Karpas-422 (cell line): Measurements from ENCODE around the gene CD38. TPM values are rescaled to one million over a fixed set of nuclear protein-coding genes. Genes with fewer than 3 reads are reported as not detected.
"Not testable (repeated sequence)": the region's sequence is repeated elsewhere in the genome, so short reads cannot be mapped to it uniquely, and the experiment has no call there.

ENCODE experiments used
- DNase-seq: peaks from one replicate; pipeline ENCODE4 v3.0.0-alpha.2; 2015
- H2AFZ ChIP-seq: fragments of 200-600 bp; sonication (generic); 2 replicates; pipeline ENCODE4 v1.6.1; 2014; ENCODE audit warnings: antibody characterized with exemption, low read length, mixed read lengths
- H3K27ac ChIP-seq: fragments of 200-600 bp; sonication (generic); 2 replicates; pipeline ENCODE4 v1.5.1; 2014; ENCODE audit warnings: mild to moderate bottlenecking, low read length, moderate library complexity
- H3K27me3 ChIP-seq: fragments of 200-600 bp; sonication (generic); 2 replicates; pipeline ENCODE4 v1.6.1; 2014; ENCODE audit warnings: low read length, mixed read lengths
- H3K36me3 ChIP-seq: fragments of 200-600 bp; sonication (generic); 2 replicates; pipeline ENCODE4 v1.6.1; 2014; ENCODE audit warnings: low read length, mixed read lengths; ENCODE audit not compliant: insufficient read depth
- H3K4me1 ChIP-seq: fragments of 200-600 bp; sonication (generic); 2 replicates; pipeline ENCODE4 v1.6.1; 2014; ENCODE audit warnings: mild to moderate bottlenecking, low read length, mixed read lengths
- H3K4me2 ChIP-seq: fragments of 200-600 bp; sonication (generic); 2 replicates; pipeline ENCODE4 v1.6.1; 2014; ENCODE audit warnings: low read length, low read depth, mild to moderate bottlenecking; ENCODE audit not compliant: poor library complexity, severe bottlenecking
- H3K4me3 ChIP-seq: fragments of 200-600 bp; sonication (generic); 2 replicates; pipeline ENCODE4 v1.5.1; 2014; ENCODE audit warnings: mild to moderate bottlenecking, antibody characterized with exemption, low read length, mixed read lengths
- H3K79me2 ChIP-seq: fragments of 200-600 bp; sonication (generic); 2 replicates; pipeline ENCODE4 v1.6.1; 2014; ENCODE audit warnings: mild to moderate bottlenecking, low read length, mixed read lengths
- H3K9ac ChIP-seq: fragments of 200-600 bp; sonication (generic); 2 replicates; pipeline ENCODE4 v1.6.0; 2014; ENCODE audit warnings: low read length
- H3K9me2 ChIP-seq: fragments of 200-600 bp; sonication (generic), shearing (Covaris generic); replicated peaks from 2 replicates; pipeline ENCODE4 v1.6.0; 2014; ENCODE audit warnings: mild to moderate bottlenecking, low read length, moderate library complexity; ENCODE audit not compliant: insufficient read depth
- H3K9me3 ChIP-seq: fragments of 300-700, 200-600 bp; sonication (generic); 2 replicates; pipeline ENCODE4 v1.6.1; 2014; ENCODE audit warnings: low read length, mixed read lengths
- H4K20me1 ChIP-seq: fragments of 200-600 bp; sonication (generic); 2 replicates; pipeline ENCODE4 v1.6.1; 2014; ENCODE audit warnings: mild to moderate bottlenecking, antibody characterized with exemption, low read length, low read depth; ENCODE audit not compliant: insufficient read depth
- total RNA-seq: library from RNA; depleted of rRNA; stranded (reverse); fragments of >200 nt; shearing (Covaris generic); gene quantifications from 2 replicates; pipeline ENCODE4 v1.2.3, GENCODE V29; 2014; ENCODE audit warnings: low replicate concordance

CD38 gene
- total RNA-seq, 1 experiment from 2014 or later = 3.6 TPM

DNA sequence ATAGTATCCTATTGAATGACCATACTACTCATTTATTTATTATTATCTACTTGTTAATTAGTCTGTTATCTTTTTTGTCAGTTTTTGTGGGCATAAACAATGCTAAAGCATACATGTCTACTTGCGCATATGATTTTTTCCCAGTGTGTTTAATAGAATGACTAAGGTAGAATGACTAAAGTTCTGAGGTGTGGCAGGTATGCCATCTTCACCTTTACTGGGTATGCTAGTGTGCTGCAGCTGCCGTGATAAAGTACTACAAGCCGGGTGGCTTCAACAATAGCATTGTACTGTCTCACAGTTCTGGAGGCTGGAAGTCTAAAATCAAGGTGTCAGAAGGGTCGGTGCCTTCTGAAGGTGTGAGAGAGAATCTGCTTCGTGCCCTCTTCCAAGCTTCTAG is 19.2 kb downstream of the CD38 start:
- H3K27me3 ChIP-seq = no peaks in the 10 kb centered on the region
- no peaks in the 10 kb centered on the region for H4K20me1 ChIP-seq
- no peak overlapping the region for H3K4me2 ChIP-seq
- H3K9ac ChIP-seq = no peak overlapping the region
- no peaks in the 10 kb centered on the region for H3K9me2 ChIP-seq
- H3K4me3 ChIP-seq = no peak overlapping the region
- H3K9me3 ChIP-seq = no peaks in the 10 kb centered on the region
- H2AFZ ChIP-seq = no peak overlapping the region
- no peak for DNase-seq
- no peaks in the 10 kb centered on the region for H3K79me2 ChIP-seq
- no peak overlapping the region for H3K27ac ChIP-seq
- no peaks in the 10 kb centered on the region for H3K36me3 ChIP-seq
- peaks cover 15% of the 10 kb centered on the region for H3K4me1 ChIP-seq

DNA sequence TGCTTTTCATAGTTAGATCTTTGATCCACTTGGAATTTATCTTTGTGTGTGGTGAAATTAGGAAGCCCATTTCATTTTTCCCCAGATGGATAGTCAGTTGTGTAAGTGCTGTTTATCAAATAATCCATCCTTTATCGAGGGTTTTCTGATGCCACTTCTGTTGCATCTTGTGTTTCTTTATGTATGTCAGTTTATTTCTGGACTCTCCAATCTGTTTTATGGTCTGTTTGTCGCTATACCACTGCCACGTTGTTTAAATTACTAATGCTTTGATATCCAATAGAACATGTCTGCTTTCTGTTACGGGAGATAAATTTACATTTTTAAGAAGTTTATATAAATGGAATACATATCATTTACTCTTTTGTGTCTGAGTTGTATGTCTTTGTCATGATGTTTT is 21.0 kb downstream of the CD38 start:
- H3K36me3 ChIP-seq = no peaks in the 10 kb centered on the region
- H3K27me3 ChIP-seq = no peaks in the 10 kb centered on the region
- H3K79me2 ChIP-seq = no peaks in the 10 kb centered on the region
- H3K4me2 ChIP-seq = no peak overlapping the region
- H3K4me1 ChIP-seq = peaks cover 23% of the 10 kb centered on the region
- H3K9me2 ChIP-seq = no peaks in the 10 kb centered on the region
- H3K4me3 ChIP-seq = no peak overlapping the region
- no peak overlapping the region for H2AFZ ChIP-seq
- H3K9ac ChIP-seq = no peak overlapping the region
- no peaks in the 10 kb centered on the region for H3K9me3 ChIP-seq
- no peaks in the 10 kb centered on the region for H4K20me1 ChIP-seq
- no peak overlapping the region for H3K27ac ChIP-seq
- no peak for DNase-seq

DNA sequence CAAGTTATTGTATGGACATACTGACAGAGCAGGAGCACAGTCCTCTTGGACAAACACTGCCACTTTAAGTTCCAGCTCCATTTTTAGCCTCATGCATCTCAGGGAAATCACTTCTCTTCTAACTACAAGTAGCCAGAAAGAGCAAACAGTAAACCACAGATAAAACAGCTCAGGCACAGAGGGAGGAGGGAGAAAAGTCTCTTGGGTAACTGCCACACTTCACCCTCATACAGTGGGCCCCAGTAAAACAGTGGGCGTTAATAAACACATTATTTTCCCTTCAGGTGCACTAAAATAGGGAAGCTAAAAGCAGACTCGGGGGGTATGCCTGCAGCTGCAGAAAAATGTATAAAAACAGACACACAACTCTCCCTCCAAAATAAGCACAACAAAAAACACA is 21.6 kb downstream of the CD38 start:
- H3K4me2 ChIP-seq = no peak overlapping the region
- no peak overlapping the region for H2AFZ ChIP-seq
- H3K4me1 ChIP-seq = peaks cover 28% of the 10 kb centered on the region
- no peak overlapping the region for H3K4me3 ChIP-seq
- no peak for DNase-seq
- H3K9ac ChIP-seq = no peak overlapping the region
- no peaks in the 10 kb centered on the region for H3K36me3 ChIP-seq
- no peaks in the 10 kb centered on the region for H3K27me3 ChIP-seq
- H3K9me3 ChIP-seq = no peaks in the 10 kb centered on the region
- no peaks in the 10 kb centered on the region for H4K20me1 ChIP-seq
- H3K79me2 ChIP-seq = no peaks in the 10 kb centered on the region
- H3K27ac ChIP-seq = no peak overlapping the region
- no peaks in the 10 kb centered on the region for H3K9me2 ChIP-seq

DNA sequence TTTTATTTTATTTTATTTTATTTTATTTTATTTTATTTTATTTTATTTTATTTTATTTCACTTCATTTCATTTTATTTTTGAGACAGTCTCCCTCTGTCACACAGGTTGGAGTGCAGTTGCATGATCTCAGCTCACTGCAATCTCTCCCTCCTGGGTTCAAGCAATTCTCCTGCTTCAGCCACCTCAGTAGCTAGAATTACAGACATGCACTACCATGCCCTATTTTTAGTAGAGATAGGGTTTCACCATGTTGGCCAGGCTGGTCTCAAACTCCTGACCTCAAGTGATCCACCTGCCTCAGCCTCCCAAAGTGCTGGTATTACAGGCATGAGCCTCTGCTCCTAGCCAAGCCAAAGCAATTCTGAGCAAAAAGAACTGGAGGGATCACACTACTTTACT is 24.4 kb downstream of the CD38 start:
- peaks cover 28% of the 10 kb centered on the region for H3K4me1 ChIP-seq
- H3K4me2 ChIP-seq, H4K20me1 ChIP-seq, H3K36me3 ChIP-seq, H2AFZ ChIP-seq, H3K9me2 ChIP-seq, H3K27me3 ChIP-seq, DNase-seq, H3K27ac ChIP-seq, H3K79me2 ChIP-seq, H3K4me3 ChIP-seq, H3K9me3 ChIP-seq, H3K9ac ChIP-seq: not testable (repeated sequence)

DNA sequence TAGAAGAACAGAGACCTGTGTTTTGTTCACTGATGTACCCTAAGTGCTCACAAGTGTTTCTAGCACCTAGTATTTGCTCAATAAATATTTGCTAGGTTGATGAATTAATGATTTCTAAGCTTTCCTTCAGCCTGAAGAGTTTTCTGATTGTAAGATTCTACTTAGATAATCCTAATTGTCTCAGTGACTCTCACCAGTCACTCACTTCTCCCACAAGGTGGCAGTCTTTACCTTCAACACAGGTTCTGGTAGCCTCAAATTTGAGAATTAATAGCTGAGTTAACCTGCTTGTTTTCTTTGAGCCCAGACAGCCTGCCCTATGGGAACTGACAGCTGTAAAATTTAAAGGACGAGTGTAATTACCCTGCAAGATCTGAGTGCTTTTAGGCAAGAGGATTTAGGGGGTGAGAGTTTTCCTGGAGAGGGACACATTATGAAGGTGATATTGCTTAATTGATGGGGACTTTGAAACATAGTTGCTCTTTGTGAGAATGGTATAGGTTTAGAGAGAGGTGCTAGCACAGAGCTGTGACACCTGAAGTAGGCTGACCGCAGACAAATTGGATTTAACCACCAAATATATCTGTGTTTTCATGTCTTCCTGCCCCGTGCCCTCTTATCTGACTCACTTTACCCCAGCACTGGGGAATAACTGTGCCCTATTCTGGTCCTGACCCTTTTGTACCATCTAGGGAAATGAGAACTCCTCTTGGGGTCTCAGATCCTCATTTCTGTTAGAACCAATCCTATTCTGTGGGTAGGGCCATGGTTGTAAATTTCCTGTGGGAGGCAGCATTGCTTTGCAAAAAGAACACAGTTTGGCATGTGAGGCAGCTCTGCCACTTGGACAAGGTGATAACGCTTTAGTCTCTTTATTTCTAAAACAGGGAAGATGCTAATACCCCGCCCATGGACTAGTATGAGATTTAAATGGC is 27.7 kb downstream of the CD38 start:
- H3K36me3 ChIP-seq = no peaks in the 10 kb centered on the region
- H3K4me1 ChIP-seq = peaks cover 21% of the 10 kb centered on the region
- no peak overlapping the region for H3K27ac ChIP-seq
- H4K20me1 ChIP-seq = no peaks in the 10 kb centered on the region
- H3K4me3 ChIP-seq = no peak overlapping the region
- H3K9ac ChIP-seq = no peak overlapping the region
- H3K9me2 ChIP-seq = no peaks in the 10 kb centered on the region
- H3K79me2 ChIP-seq = no peaks in the 10 kb centered on the region
- H3K27me3 ChIP-seq = no peaks in the 10 kb centered on the region
- H3K4me2 ChIP-seq = no peak overlapping the region
- DNase-seq = peak; percentile 84
- H3K9me3 ChIP-seq = no peaks in the 10 kb centered on the region
- no peak overlapping the region for H2AFZ ChIP-seq

DNA sequence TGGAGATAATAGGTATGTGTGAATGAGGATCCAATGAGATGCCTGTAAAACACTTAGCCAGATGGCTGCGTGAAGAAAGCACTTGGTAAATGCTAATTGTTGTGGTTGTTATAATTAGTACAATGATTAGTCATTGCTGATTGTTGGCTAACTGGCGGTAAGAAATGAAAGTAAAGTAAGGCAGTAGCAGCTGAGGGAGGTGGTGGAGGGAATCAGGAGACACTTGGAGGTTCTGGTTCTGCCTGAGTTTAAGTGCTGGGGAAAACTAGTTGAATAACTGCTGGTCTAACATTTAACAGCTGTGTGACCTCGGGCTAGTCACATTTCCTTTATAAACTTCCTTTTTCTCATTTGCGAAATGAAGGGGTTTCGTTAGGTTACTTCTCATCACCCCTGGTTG is 30.9 kb downstream of the CD38 start:
- Histone ChIP-seq H3K4me2 (peak overlapping the region; percentile 33), H3K79me2 (no peaks in the 10 kb centered on the region), H3K9me2 (no peaks in the 10 kb centered on the region), H3K36me3 (no peaks in the 10 kb centered on the region), H3K9ac (no peak overlapping the region), H3K4me1 (peaks cover 13% of the 10 kb centered on the region), H2AFZ (no peak overlapping the region), H3K9me3 (no peaks in the 10 kb centered on the region), H3K4me3 (no peak overlapping the region), H3K27ac (no peak overlapping the region), H4K20me1 (no peaks in the 10 kb centered on the region), H3K27me3 (no peaks in the 10 kb centered on the region)
- no peak for DNase-seq

DNA sequence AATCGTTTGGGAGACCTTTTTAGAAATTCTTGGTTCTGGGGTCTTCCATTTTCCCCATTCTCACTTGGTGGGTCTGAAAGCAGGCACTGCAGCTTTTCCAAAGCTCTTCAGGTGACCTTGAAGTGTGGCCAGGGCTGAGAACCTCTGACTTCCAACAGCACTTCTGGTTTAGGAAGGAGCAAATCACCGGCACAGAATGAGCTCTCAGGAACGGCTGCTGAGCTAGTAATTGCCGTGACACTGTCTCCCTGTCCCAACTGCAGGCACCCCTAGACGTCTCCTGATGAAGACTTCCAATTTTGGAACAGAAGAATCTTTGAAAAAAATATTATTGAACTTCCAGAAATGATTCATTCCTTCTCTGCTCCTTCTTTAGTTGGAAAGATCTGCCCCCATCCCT is 31.3 kb downstream of the CD38 start:
- peak overlapping the region; percentile 33 for H3K4me2 ChIP-seq
- no peaks in the 10 kb centered on the region for H4K20me1 ChIP-seq
- DNase-seq = no peak
- H3K36me3 ChIP-seq = no peaks in the 10 kb centered on the region
- H3K79me2 ChIP-seq = no peaks in the 10 kb centered on the region
- H2AFZ ChIP-seq = no peak overlapping the region
- H3K9ac ChIP-seq = no peak overlapping the region
- no peaks in the 10 kb centered on the region for H3K9me3 ChIP-seq
- H3K4me3 ChIP-seq = no peak overlapping the region
- no peak overlapping the region for H3K27ac ChIP-seq
- H3K4me1 ChIP-seq = peaks cover 9% of the 10 kb centered on the region
- no peaks in the 10 kb centered on the region for H3K27me3 ChIP-seq
- H3K9me2 ChIP-seq = no peaks in the 10 kb centered on the region

DNA sequence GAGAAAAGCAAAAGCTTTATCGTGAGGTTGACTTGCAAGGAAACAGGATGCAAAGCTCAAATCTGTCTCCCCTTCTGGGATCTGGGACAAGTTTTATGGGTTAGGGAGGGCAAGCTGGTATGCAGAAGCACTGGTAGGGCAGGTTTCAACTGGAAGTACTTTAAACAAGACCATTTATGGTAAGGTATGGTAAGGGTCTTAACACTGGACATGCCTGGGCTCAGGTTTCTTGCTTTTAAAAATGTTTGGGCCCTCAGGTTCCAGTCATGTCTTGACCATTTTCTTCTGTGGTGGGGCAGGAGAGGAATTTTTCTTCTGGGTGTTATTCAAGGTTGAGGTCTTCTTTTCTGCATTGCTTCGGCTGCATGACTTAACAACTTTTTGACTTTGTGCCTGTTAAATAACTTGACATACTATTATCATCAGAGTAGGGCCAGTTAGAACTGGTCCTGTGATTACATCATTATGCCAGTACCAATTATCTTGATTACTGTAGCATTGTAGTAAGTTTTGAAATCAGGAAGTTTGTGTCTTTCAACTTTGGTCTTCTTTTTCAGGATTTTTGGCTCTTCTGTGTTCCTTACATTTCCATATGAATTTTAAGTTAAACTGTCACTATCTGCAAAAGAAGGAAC is 33.7 kb downstream of the CD38 start:
- H3K36me3 ChIP-seq = no peaks in the 10 kb centered on the region
- H3K4me1 ChIP-seq = peaks cover 8% of the 10 kb centered on the region
- no peaks in the 10 kb centered on the region for H3K9me3 ChIP-seq
- no peak overlapping the region for H3K27ac ChIP-seq
- no peak overlapping the region for H3K4me2 ChIP-seq
- H3K9me2 ChIP-seq = no peaks in the 10 kb centered on the region
- no peak overlapping the region for H3K9ac ChIP-seq
- H3K4me3 ChIP-seq = no peak overlapping the region
- H2AFZ ChIP-seq = no peak overlapping the region
- DNase-seq = no peak
- H4K20me1 ChIP-seq = no peaks in the 10 kb centered on the region
- no peaks in the 10 kb centered on the region for H3K27me3 ChIP-seq
- no peaks in the 10 kb centered on the region for H3K79me2 ChIP-seq
